Adrenal gland (tissue), 12 donors: Measurements from ENCODE around the gene CERK. TPM values are rescaled to one million over a fixed set of nuclear protein-coding genes. Genes with fewer than 3 reads are reported as not detected.

ENCODE experiments used
- DNase-seq, 7 donors: peaks; one replicate each; pipeline ENCODE4 v3.0.0-alpha.2; 2019 to 2020
- H3K27ac ChIP-seq, 5 donors: fragments of 200-600 bp; sonication (generic) in 4 of 5; 1 replicate in 3 of 5; 2 replicates in 2 of 5; pipeline versions ENCODE4 v1.5.1 to v1.8.0; 2016 to 2020; ENCODE audit warnings: mild to moderate bottlenecking in 1 of 5
- H3K27me3 ChIP-seq: fragments of 200-600 bp; 2 replicates; pipeline ENCODE4 v1.8.0; 2021
- H3K36me3 ChIP-seq, 2 donors: fragments of 200-600 bp; replicated peaks in 1 of 2; 1 replicate in 1 of 2; 2 replicates in 1 of 2; pipeline versions ENCODE4 v1.5.1 to v1.8.0; 2018 to 2022
- H3K4me1 ChIP-seq, 2 donors: fragments of 200-600 bp; replicated peaks in 1 of 2; 1 replicate in 1 of 2; 2 replicates in 1 of 2; pipeline versions ENCODE4 v1.5.1 to v1.8.0; 2018 to 2021
- H3K4me3 ChIP-seq, 4 donors: fragments of 200-600 bp; sonication (generic) in 3 of 4; one replicate each; pipeline ENCODE4 v1.5.1; 2016 to 2018
- H3K9me3 ChIP-seq, 3 donors: fragments of 200-600 bp; sonication (generic) in 1 of 3; replicated peaks in 1 of 3; 1 replicate in 2 of 3; 2 replicates in 1 of 3; pipeline versions ENCODE4 v1.5.1 to v1.8.0; 2016 to 2021
- POLR2A ChIP-seq, 2 donors: fragments of 450-650 bp; IDR thresholded peaks; one replicate each; pipeline ENCODE4 v1.6.1; 2017; ENCODE audit warnings: antibody characterized with exemption in 2 of 2, mild to moderate bottlenecking in 2 of 2, moderate library complexity in 1 of 2
- WGBS, 4 donors: extraction: QIAGEN DNeasy Blood & Tissue Kit in 2 of 4; methylation state at CpG; one replicate each; pipeline versions ENCODE4 v1.1.5 to v1.1.7; 2013 to 2017; 5-methylcytosine and 5-hydroxymethylcytosine counted together
- intact Hi-C, 2 donors: fragments of 100-400 bp; cut with DNase I; formaldehyde crosslinking; loops; one replicate each; pipeline versions ENCODE4 v1.14.1 to v1.15.0; 2022 to 2023
- polyA plus RNA-seq, 3 donors: library from polyadenylated mRNA; stranded (reverse); fragments of 200-250 nt in 2 of 3; fragments of 350-450 nt in 1 of 3; fragmentation: Illumina TruSeq in 1 of 3; extraction: RNeasy Lipid Tissue Mini Kit (QIAGEN cat#74804) in 1 of 3; gene quantifications; one replicate each; pipeline ENCODE4 v1.2.3, GENCODE V29; 2013 to 2014
- total RNA-seq, 9 donors: library from RNA; depleted of rRNA in 4 of 9; stranded (reverse); fragments of >200 nt in 4 of 9; fragments of 120-200 nt in 1 of 9; fragmentation: NEBNext Ultra II Directional in 1 of 9; extraction: Animal tissue kit (Norgen Biotek cat#: 25700) in 1 of 9; gene quantifications; one replicate each; pipeline versions ENCODE4 v1.1.0 to v1.2.4, GENCODE V29; 2013 to 2023
- TF ChIP-seq, protein P1 (sequence below), 6 experiments: fragments of 450-650 bp in 4 of 6; fragments of 200-600 bp in 2 of 6; sonication (generic) in 1 of 6; IDR thresholded peaks; 1 replicate in 5 of 6; 2 replicates in 1 of 6; pipeline versions ENCODE4 v1.5.1 to v1.8.0; 2016 to 2021; ENCODE audit warnings: antibody characterized with exemption in 6 of 6, mild to moderate bottlenecking in 2 of 6, moderate library complexity in 1 of 6
- donor health status: healthy with polysubstance abuse.
- donor health status: Bipolar disorder and iron deficiency.
- donor health status: DM: yes; HTN: yes; CAD: no.
- donor health status: DM: no; HTN: no; CAD: no.
- donor health status: DM: no; HTN: no; CAD: no.
- donor health status: DM: yes; HTN: yes; CAD: no.

CERK gene
- total and polyA plus RNA-seq, 12 donors: 18.6 to 92.1 (median 41.5) TPM

- H3K27me3 ChIP-seq: no peaks in the 10 kb centered on the region
- TF ChIP-seq POLR2A (IDR thresholded peaks at IDR 0.05): no peak
- TF ChIP-seq, protein P1, sequence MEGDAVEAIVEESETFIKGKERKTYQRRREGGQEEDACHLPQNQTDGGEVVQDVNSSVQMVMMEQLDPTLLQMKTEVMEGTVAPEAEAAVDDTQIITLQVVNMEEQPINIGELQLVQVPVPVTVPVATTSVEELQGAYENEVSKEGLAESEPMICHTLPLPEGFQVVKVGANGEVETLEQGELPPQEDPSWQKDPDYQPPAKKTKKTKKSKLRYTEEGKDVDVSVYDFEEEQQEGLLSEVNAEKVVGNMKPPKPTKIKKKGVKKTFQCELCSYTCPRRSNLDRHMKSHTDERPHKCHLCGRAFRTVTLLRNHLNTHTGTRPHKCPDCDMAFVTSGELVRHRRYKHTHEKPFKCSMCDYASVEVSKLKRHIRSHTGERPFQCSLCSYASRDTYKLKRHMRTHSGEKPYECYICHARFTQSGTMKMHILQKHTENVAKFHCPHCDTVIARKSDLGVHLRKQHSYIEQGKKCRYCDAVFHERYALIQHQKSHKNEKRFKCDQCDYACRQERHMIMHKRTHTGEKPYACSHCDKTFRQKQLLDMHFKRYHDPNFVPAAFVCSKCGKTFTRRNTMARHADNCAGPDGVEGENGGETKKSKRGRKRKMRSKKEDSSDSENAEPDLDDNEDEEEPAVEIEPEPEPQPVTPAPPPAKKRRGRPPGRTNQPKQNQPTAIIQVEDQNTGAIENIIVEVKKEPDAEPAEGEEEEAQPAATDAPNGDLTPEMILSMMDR (IDR thresholded peaks at IDR 0.05): no peak
- H3K4me3 ChIP-seq: no peak overlapping the region
- H3K4me1 ChIP-seq: peaks cover 0 to 13% of the 10 kb centered on the region in 2 donors
- 81 to 90% (median 87%) methylated on average over 7 of the region's 7 CpGs for WGBS, 4 donors
- intact Hi-C loops: no loop called here
- H3K36me3 ChIP-seq: no peaks in the 10 kb centered on the region
- H3K9me3 ChIP-seq: no peaks in the 10 kb centered on the region
- no peak for DNase-seq
- peak overlapping the region in 1 of 5 donors; percentile 30 for H3K27ac ChIP-seq
Measured at GRCh38 chr22:46641811-46642266, 96.2 kb downstream of the CERK start.

DNA sequence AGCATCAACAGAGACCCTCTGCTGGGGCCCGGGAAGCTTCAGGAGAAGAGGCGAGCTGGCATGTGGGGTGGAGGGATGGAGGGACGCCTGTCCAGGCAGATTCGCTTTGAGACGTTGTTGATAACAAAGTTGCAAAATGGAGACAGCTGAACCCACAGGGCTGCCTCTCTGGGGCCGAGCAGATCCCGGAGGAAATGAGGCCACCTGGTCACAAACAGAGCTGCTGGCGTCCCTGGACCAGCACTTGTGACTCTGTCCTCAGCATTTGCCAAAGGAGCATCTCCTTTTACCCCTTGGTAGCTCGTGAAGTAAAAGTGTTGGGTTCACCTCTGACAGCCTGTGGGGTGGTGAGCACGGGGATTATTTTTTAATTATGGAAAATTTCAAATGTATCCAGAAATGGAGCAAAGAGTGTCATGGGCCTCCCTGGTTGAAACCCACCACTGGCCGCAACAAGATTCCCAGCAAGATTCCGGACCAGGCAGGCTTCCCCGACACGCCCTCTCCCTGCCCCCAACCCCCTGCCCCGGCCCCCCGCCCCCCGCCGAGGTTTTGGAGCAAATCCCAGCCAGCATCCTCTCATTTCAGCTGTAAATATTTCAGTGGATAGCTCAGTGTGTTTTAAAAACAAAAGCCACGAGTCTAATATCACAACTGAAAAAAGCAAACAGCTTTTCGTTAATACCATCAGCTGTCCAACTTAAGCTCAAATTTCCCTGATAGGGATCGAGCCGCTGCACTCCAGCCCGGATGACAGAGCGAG is 97.6 kb downstream of the CERK start:
- H3K36me3 ChIP-seq: no peaks in the 10 kb centered on the region
- no peaks in the 10 kb centered on the region for H3K27me3 ChIP-seq
- H3K9me3 ChIP-seq: no peaks in the 10 kb centered on the region
- H3K4me1 ChIP-seq: peaks cover 0 to 13% of the 10 kb centered on the region in 2 donors
- 74 to 78% (median 77%) methylated on average over 16 to 24 of the region's 24 CpGs for WGBS, 4 donors
- DNase-seq: no peak
- H3K4me3 ChIP-seq: no peak overlapping the region
- intact Hi-C loops: no loop called here
- no peak overlapping the region for H3K27ac ChIP-seq
- TF ChIP-seq, protein P1 (IDR thresholded peaks at IDR 0.05): no peak
- no peak for TF ChIP-seq POLR2A (IDR thresholded peaks at IDR 0.05)

- Histone ChIP-seq H3K36me3 (no peaks in the 10 kb centered on the region), H3K4me1 (peaks cover 0 to 13% of the 10 kb centered on the region in 2 donors), H3K4me3 (no peak overlapping the region), H3K27ac (no peak overlapping the region), H3K9me3 (no peaks in the 10 kb centered on the region), H3K27me3 (no peaks in the 10 kb centered on the region)
- 92 to 97% (median 94%) methylated on average over 4 to 11 of the region's 11 CpGs for WGBS, 4 donors
- no peak for DNase-seq
- intact Hi-C loops: no loop called here
- TF ChIP-seq, protein P1 (IDR thresholded peaks at IDR 0.05): no peak
Measured at GRCh38 chr22:46639843-46640242, 98.2 kb downstream of the CERK start.

GRCh38 chr22:46638601-46639431 is 99.2 kb downstream of the CERK start:
- WGBS, 4 donors: 48 to 60% (median 50%) methylated on average over 14 to 18 of the region's 18 CpGs
- no peak for TF ChIP-seq POLR2A (IDR thresholded peaks at IDR 0.05)
- TF ChIP-seq, protein P1 (IDR thresholded peaks at IDR 0.05): no peak
- Histone ChIP-seq H3K27ac (peak overlapping the region in 4 of 5 donors; percentile 13 to 84 (median 50)), H3K4me3 (no peak overlapping the region), H3K9me3 (no peaks in the 10 kb centered on the region), H3K36me3 (no peaks in the 10 kb centered on the region), H3K27me3 (no peaks in the 10 kb centered on the region), H3K4me1 (peaks cover 6 to 19% of the 10 kb centered on the region in 2 donors)
- peak in 6 of 7 donors; percentile 69 to 94 (median 79) for DNase-seq
- intact Hi-C loops: no loop called here
